ENCODE data around the gene CRADD. TPM values are rescaled to one million over a fixed set of nuclear protein-coding genes. Genes with fewer than 3 reads are reported as not detected.

The CRADD gene
- total RNA-seq, 2 experiments from 2014 or later: 5.8 to 9.2 TPM

DNA sequence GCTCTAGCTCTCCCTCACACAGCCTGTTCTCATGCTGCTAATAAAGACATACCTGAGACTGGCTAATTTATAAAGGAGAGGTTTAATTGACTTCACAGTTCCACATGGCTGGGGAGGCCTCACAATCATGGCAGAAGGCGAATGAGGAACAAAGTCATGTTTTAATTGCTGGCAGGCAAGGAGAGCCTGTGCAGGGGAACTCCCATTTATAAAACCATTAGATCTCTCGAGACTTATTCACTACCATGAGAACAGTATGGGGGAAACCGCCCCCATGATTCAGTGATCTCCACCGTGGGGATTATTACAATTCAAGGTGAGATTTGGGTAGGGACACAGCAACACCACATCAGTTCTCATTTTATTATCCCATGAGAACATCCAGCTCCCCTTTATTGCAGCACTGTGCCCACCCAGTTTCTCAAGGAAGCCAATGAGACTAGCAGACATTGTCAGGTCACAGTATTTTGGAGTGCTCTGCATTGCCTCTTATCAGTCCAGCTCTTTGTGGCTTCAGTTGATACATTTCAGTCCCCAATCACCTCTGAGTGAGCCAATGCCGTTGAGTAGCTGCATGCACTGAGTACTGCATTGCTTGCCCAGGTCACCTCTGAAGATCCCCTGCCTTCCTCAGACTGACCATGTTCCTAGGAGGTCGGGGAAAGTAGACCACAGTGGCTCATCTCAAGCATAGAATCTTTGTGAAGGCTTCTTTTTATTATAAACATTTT lies 131.2 kb downstream of the CRADD start:
- ChIA-PET CTCF (no interaction called here), POLR2A (no interaction called here)
- H3K36me3 ChIP-seq (ENCODE audit: insufficient read depth, low read length): no peaks in the 10 kb centered on the region
- no peaks in the 10 kb centered on the region for H3K9me3 Mint-ChIP-seq
- no peaks in the 10 kb centered on the region for H3K27me3 Mint-ChIP-seq
- no peak overlapping the region for H3K27ac ChIP-seq (ENCODE audit: low read depth in 1 of 2, low read length in 2 of 2)
- ATAC-seq (ENCODE audit: poor library complexity) (no peak), DNase-seq (no peak)
- no peak overlapping the region for H3K27ac Mint-ChIP-seq
- TF ChIP-seq, protein P1, sequence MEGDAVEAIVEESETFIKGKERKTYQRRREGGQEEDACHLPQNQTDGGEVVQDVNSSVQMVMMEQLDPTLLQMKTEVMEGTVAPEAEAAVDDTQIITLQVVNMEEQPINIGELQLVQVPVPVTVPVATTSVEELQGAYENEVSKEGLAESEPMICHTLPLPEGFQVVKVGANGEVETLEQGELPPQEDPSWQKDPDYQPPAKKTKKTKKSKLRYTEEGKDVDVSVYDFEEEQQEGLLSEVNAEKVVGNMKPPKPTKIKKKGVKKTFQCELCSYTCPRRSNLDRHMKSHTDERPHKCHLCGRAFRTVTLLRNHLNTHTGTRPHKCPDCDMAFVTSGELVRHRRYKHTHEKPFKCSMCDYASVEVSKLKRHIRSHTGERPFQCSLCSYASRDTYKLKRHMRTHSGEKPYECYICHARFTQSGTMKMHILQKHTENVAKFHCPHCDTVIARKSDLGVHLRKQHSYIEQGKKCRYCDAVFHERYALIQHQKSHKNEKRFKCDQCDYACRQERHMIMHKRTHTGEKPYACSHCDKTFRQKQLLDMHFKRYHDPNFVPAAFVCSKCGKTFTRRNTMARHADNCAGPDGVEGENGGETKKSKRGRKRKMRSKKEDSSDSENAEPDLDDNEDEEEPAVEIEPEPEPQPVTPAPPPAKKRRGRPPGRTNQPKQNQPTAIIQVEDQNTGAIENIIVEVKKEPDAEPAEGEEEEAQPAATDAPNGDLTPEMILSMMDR (IDR thresholded peaks at IDR 0.05): no peak
- intact Hi-C loops (cut with DNase I, micrococcal nuclease): no loop called here
- peaks cover 4% of the 10 kb centered on the region for H3K36me3 Mint-ChIP-seq (ENCODE audit: low read depth)
- no peaks in the 10 kb centered on the region for H3K4me1 Mint-ChIP-seq (ENCODE audit: low read depth)
- no peak overlapping the region for H3K4me3 Mint-ChIP-seq
- no peaks in the 10 kb centered on the region for H3K4me1 ChIP-seq (ENCODE audit: insufficient read depth, low read length)
- H3K4me3 ChIP-seq (ENCODE audit: low read length): no peak overlapping the region
- no peaks in the 10 kb centered on the region for H3K9me3 ChIP-seq (ENCODE audit: control insufficient read depth in 1 of 2, insufficient read depth in 1 of 2, low read length in 2 of 2)
- H3K27me3 ChIP-seq (ENCODE audit: control insufficient read depth in 1 of 2, insufficient read depth in 2 of 2, low read length in 2 of 2): no peaks in the 10 kb centered on the region

DNA sequence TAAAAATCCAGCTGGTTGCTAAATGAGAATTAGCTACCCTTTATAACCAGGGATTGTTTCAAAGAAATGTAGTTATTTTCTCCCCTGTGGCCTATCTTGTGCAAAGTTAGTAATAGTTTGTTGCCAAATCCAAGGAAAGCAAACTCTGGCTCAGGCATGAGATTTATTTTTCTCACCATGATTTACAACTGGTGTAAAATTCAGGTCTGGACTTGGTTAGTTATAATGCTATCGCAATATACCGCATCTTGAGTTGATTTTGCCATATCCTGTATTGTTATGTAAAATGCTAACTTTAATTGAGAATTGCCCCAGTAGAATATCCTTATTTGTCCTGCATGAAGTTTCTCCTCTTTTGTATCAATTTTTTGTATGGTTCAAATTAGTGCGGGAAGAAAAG lies 135.5 kb downstream of the CRADD start:
- no peaks in the 10 kb centered on the region for H3K9me3 Mint-ChIP-seq
- ChIA-PET POLR2A (no interaction called here), CTCF (no interaction called here)
- Histone ChIP-seq H3K4me1 (ENCODE audit: insufficient read depth, low read length) (no peaks in the 10 kb centered on the region), H3K27ac (ENCODE audit: low read depth in 1 of 2, low read length in 2 of 2) (no peak overlapping the region), H3K27me3 (ENCODE audit: control insufficient read depth in 1 of 2, insufficient read depth in 2 of 2, low read length in 2 of 2) (no peaks in the 10 kb centered on the region), H3K36me3 (ENCODE audit: insufficient read depth, low read length) (no peaks in the 10 kb centered on the region), H3K4me3 (ENCODE audit: low read length) (no peak overlapping the region), H3K9me3 (ENCODE audit: control insufficient read depth in 1 of 2, insufficient read depth in 1 of 2, low read length in 2 of 2) (no peaks in the 10 kb centered on the region)
- ATAC-seq (ENCODE audit: poor library complexity) (no peak), DNase-seq (no peak)
- TF ChIP-seq, protein P1 (IDR thresholded peaks at IDR 0.05): no peak
- no peak overlapping the region for H3K27ac Mint-ChIP-seq
- intact Hi-C loops (cut with DNase I, micrococcal nuclease): no loop called here
- H3K36me3 Mint-ChIP-seq (ENCODE audit: low read depth): no peaks in the 10 kb centered on the region
- H3K4me1 Mint-ChIP-seq (ENCODE audit: low read depth): no peaks in the 10 kb centered on the region
- H3K4me3 Mint-ChIP-seq: no peak overlapping the region
- H3K27me3 Mint-ChIP-seq: no peaks in the 10 kb centered on the region

DNA sequence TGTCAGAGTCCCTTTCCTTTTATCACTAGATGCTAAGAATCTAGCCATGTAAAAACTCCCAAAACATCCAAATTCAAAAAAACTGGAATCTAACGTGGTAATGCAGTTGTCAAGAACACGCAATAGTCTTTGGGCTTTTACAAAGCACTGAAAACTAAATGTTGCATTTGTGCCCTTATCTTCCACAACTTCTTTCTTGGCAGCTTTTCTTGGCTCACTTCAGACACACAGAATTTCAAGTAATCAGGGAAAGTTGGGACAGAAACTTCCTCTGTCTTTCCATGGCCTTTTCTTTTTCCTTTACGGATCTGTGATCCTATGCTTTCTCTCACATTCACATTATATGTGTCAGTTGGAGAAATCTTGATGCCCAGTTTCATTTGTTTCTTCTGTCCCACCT lies 136.0 kb downstream of the CRADD start:
- no peak for ATAC-seq (ENCODE audit: poor library complexity)
- Histone ChIP-seq H3K4me1 (ENCODE audit: insufficient read depth, low read length) (no peaks in the 10 kb centered on the region), H3K27me3 (ENCODE audit: control insufficient read depth in 1 of 2, insufficient read depth in 2 of 2, low read length in 2 of 2) (no peaks in the 10 kb centered on the region), H3K36me3 (ENCODE audit: insufficient read depth, low read length) (no peaks in the 10 kb centered on the region), H3K27ac (ENCODE audit: low read depth in 1 of 2, low read length in 2 of 2) (no peak overlapping the region), H3K9me3 (ENCODE audit: control insufficient read depth in 1 of 2, insufficient read depth in 1 of 2, low read length in 2 of 2) (no peaks in the 10 kb centered on the region), H3K4me3 (ENCODE audit: low read length) (no peak overlapping the region)
- Mint-ChIP-seq H3K4me3 (no peak overlapping the region), H3K27me3 (no peaks in the 10 kb centered on the region), H3K4me1 (ENCODE audit: low read depth) (no peaks in the 10 kb centered on the region), H3K9me3 (no peaks in the 10 kb centered on the region), H3K36me3 (ENCODE audit: low read depth) (no peaks in the 10 kb centered on the region), H3K27ac (no peak overlapping the region)
- intact Hi-C loops (cut with DNase I, micrococcal nuclease): no loop called here
- no peak for DNase-seq
- CTCF ChIA-PET: no interaction called here
- POLR2A ChIA-PET: interaction anchor here (0.7 kb wide), 1 partner anchor 14 kb away, joined by 3 read pairs; no protein-coding TSS in a partner anchor
- TF ChIP-seq, protein P1 (IDR thresholded peaks at IDR 0.05): no peak

Data from CD4-positive, alpha-beta T cell (primary cell).